ENCODE data around the gene EBPL.

GRCh38 chr13:49651570-49652354 is 39.5 kb downstream of the EBPL start:
- TF ChIP-seq TAF1 (IDR thresholded peaks at IDR 0.05; ENCODE audit: borderline replicate concordance, insufficient read depth, low read length) (no peak), SIN3A (IDR thresholded peaks at IDR 0.05; ENCODE audit: borderline replicate concordance, insufficient read depth, low read length) (no peak), POLR2AphosphoS5 (IDR thresholded peaks at IDR 0.05; ENCODE audit: low read depth, low read length) (no peak)
